WTC11 (cell line): ENCODE data around the gene MED12L.

Experiments
- CREB1 ChIP-seq: sonication (generic); formaldehyde crosslinking; IDR thresholded peaks from 2 replicates; pipeline ENCODE4 v1.8.0; 2023; ENCODE audit warnings: mild to moderate bottlenecking, missing genetic modification reagents
- CTCF ChIP-seq: fragments of 200-600 bp; IDR thresholded peaks from 2 replicates; pipeline ENCODE4 v1.8.0; 2022; ENCODE audit warnings: antibody characterized with exemption
- MLX ChIP-seq: sonication (generic); formaldehyde crosslinking; IDR thresholded peaks from 2 replicates; pipeline ENCODE4 v1.8.1; 2023; ENCODE audit warnings: mild to moderate bottlenecking, missing genetic modification reagents, moderate library complexity
- NFYB ChIP-seq: sonication (generic); formaldehyde crosslinking; conservative IDR thresholded peaks from 2 replicates; pipeline ENCODE4 v1.8.0; 2022; ENCODE audit warnings: low read depth, missing genetic modification reagents

GRCh38 chr3:151219056-151219455, 133.6 kb downstream of the MED12L start:
- TF ChIP-seq NFYB (CRISPR knock-in tag), result no peak
- no peak for TF ChIP-seq MLX (CRISPR knock-in tag)
- TF ChIP-seq CREB1, result no peak
- TF ChIP-seq CTCF, result no peak
